Stimulated activated CD8-positive, alpha-beta memory T cell treated with anti-CD3 and anti-CD28 coated beads, Interleukin-4, amount 100 ng/mL, for 1 hour (primary cell): ENCODE data around the gene ACSF2.
"Not testable (repeated sequence)": the region's sequence is repeated elsewhere in the genome, so short reads cannot be mapped to it uniquely, and the experiment has no call there.

ENCODE experiments used
- DNase-seq, 2 donors: peaks; one replicate each; pipeline ENCODE4 v3.0.0-alpha.2; 2020; ENCODE audit warnings: low read depth in 2 of 2, low spot score in 1 of 2

The ACSF2 gene

GRCh38 chr17:50461550-50462132 is 35.6 kb downstream of the ACSF2 start:
- DNase-seq = no peak

- no peak for DNase-seq
These were observed 36.4 kb downstream of the ACSF2 start for GRCh38 chr17:50462446-50462845.

DNA sequence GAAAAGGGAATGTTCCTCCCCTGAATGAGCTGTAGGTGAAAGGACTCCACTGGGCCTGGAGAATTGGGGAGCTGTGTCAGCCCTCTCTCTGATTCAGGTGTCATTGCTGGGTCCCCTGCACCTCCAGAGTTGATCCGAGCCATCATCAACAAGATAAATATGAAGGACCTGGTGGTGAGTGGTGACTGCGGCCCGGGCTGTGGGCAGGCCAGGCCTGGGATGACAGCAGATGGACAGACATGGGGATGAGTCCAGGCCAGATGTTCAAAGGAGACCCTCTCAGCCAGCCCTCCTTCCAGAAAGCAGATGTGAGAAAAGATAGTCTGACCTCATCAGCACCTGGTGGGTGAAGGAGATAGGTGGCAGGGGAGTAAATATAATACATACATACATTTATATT is 38.1 kb downstream of the ACSF2 start:
- DNase-seq = no peak

- DNase-seq = no peak
These were observed 38.7 kb downstream of the ACSF2 start for GRCh38 chr17:50464736-50465135.

GRCh38 chr17:50465171-50465570 is 39.2 kb downstream of the ACSF2 start:
- DNase-seq = no peak

- DNase-seq = no peak
These were observed 39.6 kb downstream of the ACSF2 start for GRCh38 chr17:50465635-50466034.

GRCh38 chr17:50466371-50467113 is 40.5 kb downstream of the ACSF2 start:
- no peak for DNase-seq

DNA sequence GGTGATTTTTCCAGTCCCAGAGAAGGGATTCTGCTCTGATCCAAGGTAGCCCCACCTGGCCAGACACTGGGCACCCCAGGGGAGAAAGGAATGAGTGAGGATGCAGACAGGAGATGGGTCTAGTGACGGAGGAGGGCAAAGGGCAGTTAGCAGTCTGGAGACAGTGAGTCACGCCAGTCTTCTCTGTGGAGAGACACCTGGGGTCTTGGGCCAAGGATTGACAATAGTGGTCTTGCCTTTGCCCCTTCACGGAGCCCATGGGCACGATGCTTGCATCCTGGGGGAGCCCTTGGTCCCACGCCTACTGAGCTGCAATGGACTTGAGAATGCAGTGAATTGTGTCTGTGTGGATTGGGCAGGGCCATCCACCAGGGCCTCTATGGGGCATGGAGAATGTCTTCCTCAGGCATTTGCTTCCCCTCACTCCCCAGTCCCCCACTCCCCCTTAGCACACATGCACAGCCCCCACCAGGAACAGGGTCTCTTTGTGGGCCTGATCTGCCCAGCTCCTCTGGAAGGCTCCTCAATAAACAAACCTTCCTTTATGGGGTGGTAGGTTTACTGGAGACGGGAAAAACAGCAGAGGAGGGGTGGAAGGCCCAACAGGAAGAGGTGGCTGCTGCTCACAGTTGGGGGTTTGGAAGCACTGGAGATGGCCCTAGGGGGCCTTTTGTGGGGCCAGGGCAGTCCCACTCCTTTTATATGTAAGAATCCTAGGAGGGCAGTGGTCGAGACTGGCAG is 41.3 kb downstream of the ACSF2 start:
- DNase-seq = no peak

GRCh38 chr17:50467855-50468303 is 41.9 kb downstream of the ACSF2 start:
- no peak for DNase-seq

DNA sequence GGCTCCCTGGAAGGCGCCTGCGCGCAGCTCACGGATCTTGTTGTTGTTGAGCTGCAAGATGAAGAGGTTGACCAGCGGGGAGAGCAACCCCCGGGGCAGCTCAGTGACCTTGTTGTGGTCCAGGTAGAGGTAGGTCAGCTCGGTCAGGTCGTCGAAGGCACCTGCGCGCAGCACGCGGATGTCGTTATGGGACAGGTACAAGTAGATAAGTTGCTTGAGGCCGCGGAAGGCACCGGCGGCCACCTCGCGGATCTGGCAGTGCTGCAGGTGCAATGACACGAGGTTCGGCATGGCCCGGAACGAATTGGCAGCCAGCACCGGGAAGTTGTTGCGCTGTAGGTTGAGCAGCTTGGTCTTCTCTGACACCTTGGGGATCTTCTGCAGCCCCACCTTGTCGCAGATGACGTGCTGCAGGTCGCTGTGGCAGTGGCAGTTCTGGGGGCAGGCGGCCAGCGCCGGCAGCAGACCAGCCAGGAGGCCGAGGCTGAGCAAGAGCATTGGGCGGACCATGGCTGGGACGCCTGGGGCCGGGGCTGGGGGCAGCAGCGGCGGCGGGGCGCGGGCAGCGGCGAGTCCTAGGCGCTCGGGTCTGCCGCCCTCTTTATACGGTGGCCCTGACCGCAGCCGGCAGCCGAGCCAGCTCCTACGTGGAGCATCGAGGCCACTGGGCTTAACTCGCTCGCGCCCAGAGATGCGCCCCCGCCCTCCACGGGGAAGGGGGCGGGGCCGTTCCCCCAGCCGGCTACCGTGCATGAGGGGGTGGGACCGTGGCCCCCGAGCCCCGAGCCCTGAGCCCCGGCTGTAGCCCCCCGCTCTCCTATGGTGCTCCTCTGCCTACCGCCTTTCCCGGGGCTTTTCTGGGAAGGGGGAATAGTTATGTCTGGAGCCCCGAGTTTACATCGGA is 42.5 kb downstream of the ACSF2 start, which contains the start of gene CHAD:
CHAD (minus strand) TSS at position 577 of the 904 bp plus-strand sequence; CDS start at position 510, 67 bp downstream.
- no peak for DNase-seq

GRCh38 chr17:50469208-50469605 is 43.2 kb downstream of the ACSF2 start:
- DNase-seq = no peak

- DNase-seq = no peak
These were observed 43.8 kb downstream of the ACSF2 start for GRCh38 chr17:50469671-50470305.

DNA sequence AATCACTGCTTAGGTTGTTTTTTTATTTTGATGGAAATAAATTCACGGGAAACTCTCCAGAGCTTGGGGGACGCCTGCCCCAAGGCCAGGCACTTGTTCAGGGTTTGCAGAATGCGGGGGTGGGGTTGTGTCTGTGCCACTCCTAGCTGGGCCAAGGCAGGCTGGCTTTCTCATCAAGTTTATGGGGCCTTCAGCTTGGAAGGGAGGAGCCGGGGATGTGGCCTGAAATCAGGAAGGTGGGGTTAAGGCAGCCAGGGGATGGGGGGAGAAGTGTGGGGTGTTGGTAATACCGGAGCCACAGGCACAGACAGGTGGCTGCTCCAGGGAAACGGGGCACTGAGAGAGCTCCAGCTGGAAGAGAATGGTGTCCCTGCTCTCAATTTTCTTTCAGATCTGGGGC is 44.4 kb downstream of the ACSF2 start:
- DNase-seq = no peak

- DNase-seq = no peak
These were observed 45.2 kb downstream of the ACSF2 start for GRCh38 chr17:50471009-50471905.

DNA sequence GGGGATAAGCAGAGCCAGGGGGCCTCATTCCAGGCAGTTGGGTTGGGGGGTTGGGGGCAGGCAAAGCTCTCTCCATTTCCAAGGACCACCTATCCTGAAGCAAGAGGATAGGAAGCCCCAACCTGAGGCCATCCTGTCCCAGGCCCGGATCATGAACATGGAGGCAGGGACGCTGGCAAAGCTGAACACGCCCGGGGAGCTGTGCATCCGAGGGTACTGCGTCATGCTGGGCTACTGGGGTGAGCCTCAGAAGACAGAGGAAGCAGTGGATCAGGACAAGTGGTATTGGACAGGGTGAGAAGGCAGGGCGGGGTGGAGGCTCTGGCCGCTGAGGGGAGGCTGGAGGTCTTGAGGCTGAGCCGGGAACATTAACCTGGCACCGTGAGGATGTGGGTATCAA is 46.3 kb downstream of the ACSF2 start:
- DNase-seq = no peak

- not testable (repeated sequence) for DNase-seq
These were observed 46.7 kb downstream of the ACSF2 start for GRCh38 chr17:50472761-50473161.

- no peak for DNase-seq
These were observed 47.9 kb downstream of the ACSF2 start for GRCh38 chr17:50473901-50474300.

DNA sequence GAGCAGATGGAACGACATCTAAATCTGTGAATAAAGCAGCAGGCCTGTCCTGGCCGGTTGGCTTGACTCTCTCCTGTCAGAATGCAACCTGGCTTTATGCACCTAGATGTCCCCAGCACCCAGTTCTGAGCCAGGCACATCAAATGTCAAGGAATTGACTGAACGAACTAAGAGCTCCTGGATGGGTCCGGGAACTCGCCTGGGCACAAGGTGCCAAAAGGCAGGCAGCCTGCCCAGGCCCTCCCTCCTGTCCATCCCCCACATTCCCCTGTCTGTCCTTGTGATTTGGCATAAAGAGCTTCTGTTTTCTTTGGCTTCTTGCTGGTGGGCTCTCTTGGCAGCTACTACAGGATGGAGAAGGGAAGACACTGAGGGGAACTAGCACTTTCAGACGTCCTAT is 48.5 kb downstream of the ACSF2 start:
- no peak for DNase-seq

GRCh38 chr17:50475362-50475761 is 49.3 kb downstream of the ACSF2 start:
- no peak for DNase-seq
